SK-N-SH (cell line): ENCODE measurements around the gene RASSF3. TPM values are rescaled to one million over a fixed set of nuclear protein-coding genes. Genes with fewer than 3 reads are reported as not detected.

Experiments
- CTCF ChIA-PET: fragments of 300-600, 350-600 bp; formaldehyde crosslinking; extraction: SDS; loops from one replicate; lab custom pipeline; 2021; lab: Yijun Ruan, JAX
- POLR2A ChIA-PET: fragments of 350-600 bp; sonication (Branson Sonifier 250); formaldehyde crosslinking; extraction: SDS; loops from one replicate; lab custom pipeline; 2020; ENCODE audit warnings: antibody characterized with exemption, inconsistent platforms; lab: Yijun Ruan, JAX
- DNase-seq: peaks from one replicate; pipeline ENCODE4 v3.0.0; 2012
- H2AFZ ChIP-seq: fragments of 200-600 bp; sonication (generic); 2 replicates; pipeline ENCODE4 v1.8.1; 2016; ENCODE audit warnings: antibody characterized with exemption, mild to moderate bottlenecking, low read depth
- H3F3A ChIP-seq: fragments of 200-600 bp; sonication (generic); replicated peaks from 2 replicates; pipeline ENCODE3; 2016; ENCODE audit warnings: antibody characterized with exemption, mild to moderate bottlenecking; ENCODE audit not compliant: insufficient read depth
- H3K27ac ChIP-seq, 2 experiments: fragments of 200-500 bp in 1 of 2; fragments of 200-600 bp in 1 of 2; sonication (Bioruptor generic) in 1 of 2; sonication (generic), shearing (Covaris generic) in 1 of 2; 2 replicates each; pipeline versions ENCODE4 v1.5.1 to v1.6.1; 2014 to 2016; ENCODE audit warnings: low read depth in 2 of 2, inconsistent platforms in 1 of 2, low read length in 1 of 2, mild to moderate bottlenecking in 1 of 2, mixed read lengths in 1 of 2
- H3K27me3 ChIP-seq: fragments of 200-600 bp; sonication (generic), shearing (Covaris generic); 2 replicates; pipeline ENCODE4 v1.6.1; 2016; ENCODE audit warnings: mixed run types; ENCODE audit not compliant: insufficient read depth
- H3K36me3 ChIP-seq, 2 experiments: fragments of 200-500 bp in 1 of 2; fragments of 200-600 bp in 1 of 2; sonication (Bioruptor generic) in 1 of 2; sonication (generic) in 1 of 2; replicated peaks in 1 of 2; 2 replicates each; pipeline versions ENCODE3 to v1.5.1; 2014 to 2016; ENCODE audit warnings: low read length in 1 of 2, mild to moderate bottlenecking in 1 of 2; ENCODE audit not compliant: insufficient read depth in 2 of 2, control insufficient read depth in 1 of 2
- H3K4me1 ChIP-seq, 2 experiments: fragments of 200-500 bp in 1 of 2; fragments of 200-600 bp in 1 of 2; sonication (Bioruptor generic) in 1 of 2; sonication (generic), shearing (Covaris generic) in 1 of 2; 2 replicates each; pipeline versions ENCODE4 v1.5.1 to v1.6.1; 2014 to 2016; ENCODE audit warnings: low read depth in 1 of 2, low read length in 1 of 2, mixed run types in 1 of 2; ENCODE audit not compliant: insufficient read depth in 2 of 2, control insufficient read depth in 1 of 2
- H3K4me2 ChIP-seq: fragments of 200-600 bp; sonication (generic), shearing (Covaris generic); 2 replicates; pipeline ENCODE4 v1.6.1; 2017; ENCODE audit warnings: mixed run types
- H3K4me3 ChIP-seq, 2 experiments: fragments of 200-500 bp in 1 of 2; fragments of 200-600 bp in 1 of 2; sonication (Bioruptor generic) in 1 of 2; sonication (generic), shearing (Covaris generic) in 1 of 2; 2 replicates each; pipeline versions ENCODE4 v1.5.1 to v1.8.1; 2014 to 2016; ENCODE audit warnings: low read depth in 2 of 2, inconsistent platforms in 1 of 2, low read length in 1 of 2, mild to moderate bottlenecking in 1 of 2, mixed read lengths in 1 of 2, moderate library complexity in 1 of 2
- H3K79me2 ChIP-seq: fragments of 200-600 bp; sonication (generic); 2 replicates; pipeline ENCODE4 v1.8.1; 2017; ENCODE audit warnings: mild to moderate bottlenecking; ENCODE audit not compliant: insufficient read depth
- H3K9ac ChIP-seq: fragments of 200-600 bp; sonication (generic); 2 replicates; pipeline ENCODE4 v1.6.1; 2017; ENCODE audit warnings: mixed run types
- H3K9me2 ChIP-seq: fragments of 200-600 bp; sonication (generic); 2 replicates; pipeline ENCODE4 v1.6.1; 2017; ENCODE audit warnings: mixed run types
- H3K9me3 ChIP-seq: fragments of 200-600 bp; sonication (generic); 2 replicates; pipeline ENCODE4 v1.6.1; 2017; ENCODE audit warnings: mixed run types, mild to moderate bottlenecking, moderate library complexity
- H4K20me1 ChIP-seq: fragments of 200-600 bp; sonication (generic); 2 replicates; pipeline ENCODE4 v1.6.1; 2017; ENCODE audit warnings: mild to moderate bottlenecking, mixed run types; ENCODE audit not compliant: insufficient read depth
- ELF1 ChIP-seq: IDR thresholded peaks from 2 replicates; pipeline ENCODE4 v1.4.0; 2012
- EP300 ChIP-seq, 2 experiments: IDR thresholded peaks; 2 replicates each; pipeline versions ENCODE4 v1.4.0 to v1.6.1; 2012; ENCODE audit warnings: borderline replicate concordance in 1 of 2, low read depth in 1 of 2, low read length in 1 of 2
- EZH2phosphoT487 ChIP-seq: fragments of 200-600 bp; sonication (generic); IDR thresholded peaks from 2 replicates; pipeline ENCODE4 v1.6.1; 2017; ENCODE audit warnings: low read depth, mixed run types, mild to moderate bottlenecking, antibody characterized with exemption, moderate library complexity, borderline replicate concordance
- GABPA ChIP-seq: IDR thresholded peaks from 2 replicates; pipeline ENCODE4 v1.4.0; 2012; ENCODE audit warnings: low read depth, mild to moderate bottlenecking
- GATA2 ChIP-seq: sonication (generic); formaldehyde crosslinking; IDR thresholded peaks from 2 replicates; pipeline ENCODE4 v1.5.0; 2020; ENCODE audit warnings: mild to moderate bottlenecking, missing genetic modification reagents
- IRF3 ChIP-seq: fragments of 150-350 bp; IDR thresholded peaks from 2 replicates; pipeline ENCODE4 v1.6.1; 2016; ENCODE audit warnings: mild to moderate bottlenecking, low read depth, low read length
- NFIC ChIP-seq: IDR thresholded peaks from 2 replicates; pipeline ENCODE4 v1.4.0; 2012; ENCODE audit warnings: borderline replicate concordance
- NRF1 ChIP-seq: IDR thresholded peaks from 2 replicates; pipeline ENCODE4 v1.6.1; 2012; ENCODE audit warnings: low read depth, mild to moderate bottlenecking, low read length
- RAD21 ChIP-seq: IDR thresholded peaks from 2 replicates; pipeline ENCODE4 v1.6.1; 2012; ENCODE audit warnings: mild to moderate bottlenecking, low read length
- RCOR1 ChIP-seq: fragments of 150-350 bp; IDR thresholded peaks from 2 replicates; pipeline ENCODE4 v1.6.1; 2017; ENCODE audit warnings: antibody characterized with exemption, low read length
- RXRA ChIP-seq: IDR thresholded peaks from 2 replicates; pipeline ENCODE4 v1.4.0; 2012; ENCODE audit warnings: low read depth, mild to moderate bottlenecking, borderline replicate concordance
- SMC3 ChIP-seq: IDR thresholded peaks from 2 replicates; pipeline ENCODE4 v1.6.1; 2012; ENCODE audit warnings: low read depth, low read length, improper control_type of control experiment
- TCF12 ChIP-seq: IDR thresholded peaks from 2 replicates; pipeline ENCODE4 v1.4.0; 2012
- USF1 ChIP-seq: IDR thresholded peaks from 2 replicates; pipeline ENCODE4 v1.4.0; 2012; ENCODE audit warnings: low read depth, borderline replicate concordance
- ZBTB33 ChIP-seq: IDR thresholded peaks from 2 replicates; pipeline ENCODE4 v1.4.0; 2012; ENCODE audit warnings: low read depth, borderline replicate concordance
- WGBS: methylation state at CpG from one replicate; pipeline ENCODE4 v1.1.6; 2017; ENCODE audit warnings: low lambda C conversion rate; 5-methylcytosine and 5-hydroxymethylcytosine counted together
- polyA plus RNA-seq, 3 experiments: library from polyadenylated mRNA; depleted of rRNA; stranded (reverse); fragments of >200 nt; gene quantifications; 2 replicates each; pipeline ENCODE4 v1.2.3, GENCODE V29; 2012

Gene RASSF3
- polyA plus RNA-seq, 1 of the 3 experiments (the other 2 are of a cell fraction): 11.1 TPM

- Histone ChIP-seq H4K20me1 (no peaks in the 10 kb centered on the region), H2AFZ (no peak overlapping the region), H3K9me2 (no peaks in the 10 kb centered on the region), H3K79me2 (no peaks in the 10 kb centered on the region), H3K27me3 (no peaks in the 10 kb centered on the region), H3K36me3 (no peaks in the 10 kb centered on the region), H3K4me3 (no peak overlapping the region), H3F3A (no peaks in the 10 kb centered on the region), H3K9ac (no peak overlapping the region), H3K4me1 (peaks cover 11 to 13% of the 10 kb centered on the region in 2 experiments; a peak in 3 of 4 replicates), H3K4me2 (no peak overlapping the region), H3K9me3 (no peaks in the 10 kb centered on the region), H3K27ac (no peak overlapping the region)
- DNase-seq: no peak
- ChIA-PET CTCF (interaction anchor here (0.9 to 2.0 kb wide), 5 partner anchors 11 to 116 kb away, joined by 3 to 5 read pairs (median 5); no protein-coding TSS in a partner anchor), POLR2A (no interaction called here)
- WGBS: 91% methylated on average over 5 of the region's 5 CpGs
- TF ChIP-seq GABPA: no peak
- peak; percentile 38 for TF ChIP-seq RAD21
These were observed 22.8 kb upstream of the RASSF3 start for GRCh38 chr12:64587447-64587846.

GRCh38 chr12:64590183-64590582 lies 20.1 kb upstream of the RASSF3 start:
- no peaks in the 10 kb centered on the region for H3F3A ChIP-seq
- H3K27ac ChIP-seq: no peak overlapping the region
- H3K79me2 ChIP-seq: no peaks in the 10 kb centered on the region
- DNase-seq: no peak
- no peaks in the 10 kb centered on the region for H3K36me3 ChIP-seq
- H3K9me3 ChIP-seq: no peaks in the 10 kb centered on the region
- no peak overlapping the region for H3K4me2 ChIP-seq
- no peaks in the 10 kb centered on the region for H3K9me2 ChIP-seq
- POLR2A ChIA-PET: no interaction called here
- H3K4me1 ChIP-seq: no peaks in the 10 kb centered on the region
- TF ChIP-seq RCOR1 (no peak), TCF12 (no peak), USF1 (no peak), GABPA (no peak), SMC3 (no peak), ZBTB33 (no peak), NFIC (no peak), EP300 (IDR thresholded peaks at IDR 0.05; ENCODE audit: borderline replicate concordance in 1 of 2, low read depth in 1 of 2, low read length in 1 of 2) (no peak), EZH2phosphoT487 (no peak), ELF1 (no peak), GATA2 (CRISPR knock-in tag) (no peak), RXRA (no peak), NRF1 (no peak), IRF3 (no peak)
- no peaks in the 10 kb centered on the region for H3K27me3 ChIP-seq
- CTCF ChIA-PET: interaction anchor here (0.6 to 2.0 kb wide), 5 partner anchors 9 to 108 kb away, joined by 3 to 10 read pairs (median 3); no protein-coding TSS in a partner anchor
- H3K4me3 ChIP-seq: no peak overlapping the region
- no peaks in the 10 kb centered on the region for H4K20me1 ChIP-seq
- no peak overlapping the region for H3K9ac ChIP-seq
- WGBS: 92% methylated on average over 1 of the region's 1 CpG
- no peak overlapping the region for H2AFZ ChIP-seq
